BE2C (cell line): ENCODE measurements around the gene MACC1.

Experiments used
- DNase-seq: peaks from one replicate; pipeline ENCODE4 v3.0.0-alpha.2; 2020
- H3K27me3 ChIP-seq: fragments of 250-450 bp; sonication (Bioruptor Pico); 2 replicates; pipeline ENCODE4 v1.5.1; 2020; ENCODE audit warnings: mild to moderate bottlenecking
- H3K36me3 ChIP-seq: fragments of 250-450 bp; sonication (Bioruptor Pico); 2 replicates; pipeline ENCODE4 v1.5.1; 2020; ENCODE audit warnings: mild to moderate bottlenecking
- H3K4me1 ChIP-seq: fragments of 250-450 bp; sonication (Bioruptor Pico); 2 replicates; pipeline ENCODE4 v1.5.1; 2020
- H3K4me3 ChIP-seq: 2 replicates; pipeline ENCODE4 v1.5.1; 2011; ENCODE audit warnings: low read depth, low read length
- H3K9me3 ChIP-seq: fragments of 250-450 bp; sonication (Bioruptor Pico); 2 replicates; pipeline ENCODE4 v1.5.1; 2020
- CTCF ChIP-seq: IDR thresholded peaks from 2 replicates; pipeline ENCODE4 v1.5.1; 2012; ENCODE audit warnings: mild to moderate bottlenecking, low read depth, low read length

MACC1 gene

GRCh38 chr7:20095862-20096261 is 121.3 kb downstream of the MACC1 start:
- Histone ChIP-seq H3K36me3 (no peaks in the 10 kb centered on the region), H3K9me3 (no peaks in the 10 kb centered on the region), H3K4me1 (no peaks in the 10 kb centered on the region), H3K27me3 (no peaks in the 10 kb centered on the region), H3K4me3 (no peak overlapping the region)
- no peak for TF ChIP-seq CTCF
- no peak for DNase-seq

GRCh38 chr7:20095436-20095835 is 121.7 kb downstream of the MACC1 start:
- no peaks in the 10 kb centered on the region for H3K9me3 ChIP-seq
- no peak overlapping the region for H3K4me3 ChIP-seq
- DNase-seq: no peak
- no peaks in the 10 kb centered on the region for H3K27me3 ChIP-seq
- no peaks in the 10 kb centered on the region for H3K36me3 ChIP-seq
- no peak for TF ChIP-seq CTCF
- H3K4me1 ChIP-seq: no peaks in the 10 kb centered on the region

- Histone ChIP-seq H3K9me3 (no peaks in the 10 kb centered on the region), H3K4me3 (no peak overlapping the region), H3K4me1 (no peaks in the 10 kb centered on the region), H3K36me3 (no peaks in the 10 kb centered on the region), H3K27me3 (no peaks in the 10 kb centered on the region)
- no peak for TF ChIP-seq CTCF
- DNase-seq: no peak
Observed at GRCh38 chr7:20089431-20089830, 127.8 kb downstream of the MACC1 start.

- no peak for DNase-seq
- no peak for TF ChIP-seq CTCF
- no peaks in the 10 kb centered on the region for H3K36me3 ChIP-seq
- H3K4me1 ChIP-seq: no peaks in the 10 kb centered on the region
- H3K27me3 ChIP-seq: no peaks in the 10 kb centered on the region
- no peak overlapping the region for H3K4me3 ChIP-seq
- no peaks in the 10 kb centered on the region for H3K9me3 ChIP-seq
Observed at GRCh38 chr7:20085086-20085485, 132.1 kb downstream of the MACC1 start.
